ENCODE data around the gene BHLHE23.

The BHLHE23 gene

DNA sequence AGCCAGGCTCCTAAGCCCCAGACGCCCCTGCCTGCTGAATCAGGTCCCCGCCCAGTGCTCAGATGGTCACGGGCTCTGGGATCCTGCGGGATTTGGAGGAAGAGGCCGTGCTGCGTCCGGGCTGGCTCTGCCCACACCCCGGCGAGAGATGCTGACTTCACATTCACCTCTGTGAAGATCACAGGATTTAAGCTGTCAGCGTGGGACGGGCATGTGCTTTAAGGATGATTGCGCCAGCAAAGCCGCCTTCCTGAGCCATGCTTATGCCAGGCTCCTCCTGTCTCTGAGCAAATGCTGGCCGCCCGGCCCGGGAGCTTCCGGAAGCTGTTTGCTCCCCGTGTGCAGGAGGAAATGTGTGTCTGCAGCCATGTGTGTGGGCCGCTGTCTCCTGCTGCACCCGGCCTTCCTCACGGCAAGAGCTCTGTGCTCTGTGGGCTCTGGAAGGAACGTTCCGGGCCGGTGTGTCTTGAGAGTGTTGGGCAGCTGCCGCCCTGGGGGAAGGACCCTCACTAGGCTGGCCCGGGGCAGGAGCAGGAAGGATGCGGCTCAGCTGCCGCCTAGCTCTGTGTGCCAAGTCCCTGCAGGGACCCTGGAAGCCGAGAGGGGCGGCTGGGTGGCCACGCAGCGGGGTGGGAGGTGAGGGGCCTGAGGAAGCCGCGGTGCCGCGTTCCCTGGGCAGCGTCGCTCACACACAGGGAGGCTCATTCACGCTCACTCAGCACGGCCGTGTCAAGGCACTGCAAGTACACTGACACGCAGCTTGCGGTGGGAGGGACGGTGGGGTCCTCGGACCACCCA, 19.0 kb upstream of the BHLHE23 start:
- Histone ChIP-seq H2AFZ (ENCODE audit: low read length) (no peak overlapping the region), H3K4me3 (ENCODE audit: low read length) (no peak overlapping the region), H3K9me2 (replicated peaks; ENCODE audit: insufficient read depth, low read length) (no peaks in the 10 kb centered on the region), H3K4me1 (ENCODE audit: low read length) (no peaks in the 10 kb centered on the region), H3K27me3 (replicated peaks; ENCODE audit: insufficient read depth, low read length) (peaks cover 92% of the 10 kb centered on the region), H4K20me1 (ENCODE audit: insufficient read depth, low read length) (no peaks in the 10 kb centered on the region), H3K4me2 (ENCODE audit: low read depth, low read length) (no peak overlapping the region; the same call in 1 of the 2 replicates), H3K9me3 (replicated peaks; ENCODE audit: insufficient read depth, low read length) (no peaks in the 10 kb centered on the region), H3K27ac (ENCODE audit: low read length) (no peak overlapping the region), H3K79me2 (ENCODE audit: low read length) (no peaks in the 10 kb centered on the region), H3K36me3 (replicated peaks; ENCODE audit: insufficient read depth, low read length) (no peaks in the 10 kb centered on the region), H3K9ac (ENCODE audit: low read length) (no peak overlapping the region), H3F3A (ENCODE audit: insufficient read depth, low read length) (no peaks in the 10 kb centered on the region)
- no peak for DNase-seq
- no peak for TF ChIP-seq EZH2 (optimal IDR thresholded peaks at IDR 0.05; ENCODE audit: low read depth, low read length)
- TF ChIP-seq EZH2phosphoT487 (IDR thresholded peaks at IDR 0.05; ENCODE audit: low read length): no peak
- TF ChIP-seq, protein P1, sequence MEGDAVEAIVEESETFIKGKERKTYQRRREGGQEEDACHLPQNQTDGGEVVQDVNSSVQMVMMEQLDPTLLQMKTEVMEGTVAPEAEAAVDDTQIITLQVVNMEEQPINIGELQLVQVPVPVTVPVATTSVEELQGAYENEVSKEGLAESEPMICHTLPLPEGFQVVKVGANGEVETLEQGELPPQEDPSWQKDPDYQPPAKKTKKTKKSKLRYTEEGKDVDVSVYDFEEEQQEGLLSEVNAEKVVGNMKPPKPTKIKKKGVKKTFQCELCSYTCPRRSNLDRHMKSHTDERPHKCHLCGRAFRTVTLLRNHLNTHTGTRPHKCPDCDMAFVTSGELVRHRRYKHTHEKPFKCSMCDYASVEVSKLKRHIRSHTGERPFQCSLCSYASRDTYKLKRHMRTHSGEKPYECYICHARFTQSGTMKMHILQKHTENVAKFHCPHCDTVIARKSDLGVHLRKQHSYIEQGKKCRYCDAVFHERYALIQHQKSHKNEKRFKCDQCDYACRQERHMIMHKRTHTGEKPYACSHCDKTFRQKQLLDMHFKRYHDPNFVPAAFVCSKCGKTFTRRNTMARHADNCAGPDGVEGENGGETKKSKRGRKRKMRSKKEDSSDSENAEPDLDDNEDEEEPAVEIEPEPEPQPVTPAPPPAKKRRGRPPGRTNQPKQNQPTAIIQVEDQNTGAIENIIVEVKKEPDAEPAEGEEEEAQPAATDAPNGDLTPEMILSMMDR (IDR thresholded peaks at IDR 0.05; ENCODE audit: low read length): no peak

DNA sequence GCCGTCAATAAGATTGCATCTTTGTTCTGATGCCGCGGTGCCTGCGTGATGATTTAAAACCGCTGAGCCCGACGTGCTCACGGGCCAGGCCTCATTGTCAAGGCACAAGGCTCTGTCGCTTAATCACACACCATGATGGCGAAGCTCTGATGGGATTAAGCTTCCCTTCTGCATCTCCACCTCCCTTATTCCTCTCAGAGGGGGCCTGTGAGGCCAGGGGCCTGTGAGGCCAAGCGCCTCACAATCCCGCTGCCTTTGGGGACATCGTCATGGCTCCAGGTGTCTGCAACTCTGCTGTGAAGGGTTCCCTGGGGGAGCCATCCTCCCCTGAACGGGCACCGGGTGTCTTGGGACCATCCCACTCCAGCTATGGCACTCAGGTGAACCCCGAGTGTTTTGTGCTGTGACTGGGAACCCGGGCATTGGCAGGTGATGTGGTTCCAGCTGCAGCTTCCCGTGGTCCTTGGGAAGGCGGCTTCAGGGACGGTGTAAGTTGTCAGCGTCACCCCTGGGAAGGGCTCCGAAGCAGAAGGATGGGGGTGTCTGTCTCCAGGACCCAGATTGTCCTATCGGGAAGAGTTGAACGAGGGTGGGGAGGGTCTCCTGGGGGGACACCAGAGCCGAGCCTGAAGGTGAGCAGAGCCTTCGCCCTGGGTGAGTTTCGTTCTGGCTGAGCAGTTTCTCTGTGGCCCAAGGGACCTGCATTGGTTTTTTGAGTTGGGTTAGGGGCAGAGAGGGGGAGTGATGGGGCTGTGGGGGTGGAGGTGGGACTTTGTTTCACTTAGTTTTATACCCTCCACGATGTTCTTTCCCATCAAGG, 18.0 kb upstream of the BHLHE23 start:
- peaks cover 92% of the 10 kb centered on the region for H3K27me3 ChIP-seq (replicated peaks; ENCODE audit: insufficient read depth, low read length)
- H3K36me3 ChIP-seq (replicated peaks; ENCODE audit: insufficient read depth, low read length): no peaks in the 10 kb centered on the region
- H3K9ac ChIP-seq (ENCODE audit: low read length): no peak overlapping the region
- H3K9me3 ChIP-seq (replicated peaks; ENCODE audit: insufficient read depth, low read length): no peaks in the 10 kb centered on the region
- H3K4me2 ChIP-seq (ENCODE audit: low read depth, low read length): no peak overlapping the region
- H3F3A ChIP-seq (ENCODE audit: insufficient read depth, low read length): no peaks in the 10 kb centered on the region
- H3K79me2 ChIP-seq (ENCODE audit: low read length): no peaks in the 10 kb centered on the region
- no peaks in the 10 kb centered on the region for H3K9me2 ChIP-seq (replicated peaks; ENCODE audit: insufficient read depth, low read length)
- TF ChIP-seq EZH2 (optimal IDR thresholded peaks at IDR 0.05; ENCODE audit: low read depth, low read length): no peak
- TF ChIP-seq, protein P1 (IDR thresholded peaks at IDR 0.05; ENCODE audit: low read length): no peak
- TF ChIP-seq EZH2phosphoT487 (IDR thresholded peaks at IDR 0.05; ENCODE audit: low read length): no peak
- DNase-seq: no peak
- no peak overlapping the region for H3K27ac ChIP-seq (ENCODE audit: low read length)
- H3K4me1 ChIP-seq (ENCODE audit: low read length): no peaks in the 10 kb centered on the region
- H3K4me3 ChIP-seq (ENCODE audit: low read length): no peak overlapping the region
- H4K20me1 ChIP-seq (ENCODE audit: insufficient read depth, low read length): no peaks in the 10 kb centered on the region
- no peak overlapping the region for H2AFZ ChIP-seq (ENCODE audit: low read length)

DNA sequence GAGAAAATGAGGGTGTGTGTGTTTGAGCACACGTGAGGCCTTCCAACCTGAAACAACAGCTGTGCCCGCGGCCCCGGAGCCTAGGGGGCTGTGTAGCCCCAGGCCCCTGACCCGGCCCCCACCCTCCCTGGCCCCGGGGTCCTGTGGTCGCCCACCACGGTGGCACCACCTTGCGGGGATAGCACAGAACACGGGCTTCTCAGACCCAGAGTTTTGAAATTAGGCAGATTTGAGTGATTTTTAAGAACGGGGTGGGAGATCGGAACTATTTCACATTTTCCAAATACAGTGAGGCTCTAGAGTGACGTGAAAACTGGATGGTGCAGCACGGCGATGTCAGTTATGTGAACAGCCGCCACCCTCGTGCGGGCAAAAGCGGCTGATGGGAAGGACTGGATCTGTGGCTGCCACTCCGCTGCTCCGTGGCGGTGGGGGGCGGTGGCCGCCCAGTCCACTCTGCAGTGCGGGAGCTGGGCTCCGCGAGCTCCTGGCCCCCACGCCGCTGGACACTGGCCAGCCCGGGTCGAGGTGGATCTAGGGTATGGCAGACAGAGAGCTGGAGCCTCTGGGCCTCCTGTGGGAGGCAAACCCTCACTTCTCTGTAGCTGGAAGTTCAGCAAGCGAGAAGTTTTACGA, 17.3 kb upstream of the BHLHE23 start:
- no peaks in the 10 kb centered on the region for H3K9me3 ChIP-seq (replicated peaks; ENCODE audit: insufficient read depth, low read length)
- no peaks in the 10 kb centered on the region for H3K79me2 ChIP-seq (ENCODE audit: low read length)
- H3F3A ChIP-seq (ENCODE audit: insufficient read depth, low read length): no peaks in the 10 kb centered on the region
- H4K20me1 ChIP-seq (ENCODE audit: insufficient read depth, low read length): no peaks in the 10 kb centered on the region
- no peak overlapping the region for H2AFZ ChIP-seq (ENCODE audit: low read length)
- H3K36me3 ChIP-seq (replicated peaks; ENCODE audit: insufficient read depth, low read length): no peaks in the 10 kb centered on the region
- TF ChIP-seq EZH2phosphoT487 (IDR thresholded peaks at IDR 0.05; ENCODE audit: low read length): no peak
- no peak for TF ChIP-seq EZH2 (optimal IDR thresholded peaks at IDR 0.05; ENCODE audit: low read depth, low read length)
- TF ChIP-seq, protein P1 (IDR thresholded peaks at IDR 0.05; ENCODE audit: low read length): no peak
- H3K27ac ChIP-seq (ENCODE audit: low read length): no peak overlapping the region
- no peaks in the 10 kb centered on the region for H3K4me1 ChIP-seq (ENCODE audit: low read length)
- DNase-seq: no peak
- no peaks in the 10 kb centered on the region for H3K9me2 ChIP-seq (replicated peaks; ENCODE audit: insufficient read depth, low read length)
- no peak overlapping the region for H3K4me2 ChIP-seq (ENCODE audit: low read depth, low read length)
- H3K4me3 ChIP-seq (ENCODE audit: low read length): no peak overlapping the region
- H3K9ac ChIP-seq (ENCODE audit: low read length): no peak overlapping the region
- peaks cover 92% of the 10 kb centered on the region for H3K27me3 ChIP-seq (replicated peaks; ENCODE audit: insufficient read depth, low read length)

Measured in MM.1S (cell line).